HepG2 (cell line): Measurements from ENCODE around the gene HIGD1C. TPM values are rescaled to one million over a fixed set of nuclear protein-coding genes. Genes with fewer than 3 reads are reported as not detected.

Experiments used
- ATAC-seq: fragments of 200-7000 bp; cut with Tn5 transposase; 3 replicates; pipeline ENCODE4 v1.9.1; 2020; ENCODE audit warnings: mild to moderate bottlenecking, moderate library complexity
- BruUV-seq: library from RNA; stranded (reverse); fragments of 400-500 nt; replicated peaks from 2 replicates; lab custom pipeline; 2021; lab: Mats Ljungman, UMichigan
- CTCF ChIA-PET: fragments of 300-600 bp; formaldehyde crosslinking; extraction: SDS; loops from one replicate; lab custom pipeline; 2021; ENCODE audit warnings: low total read pairs, inconsistent platforms, low intra/inter-chr PET ratio; lab: Yijun Ruan, JAX
- POLR2A ChIA-PET: fragments of 350-600 bp; sonication (Branson Sonifier 250); formaldehyde crosslinking; loops from one replicate; lab custom pipeline; 2020; ENCODE audit warnings: antibody characterized with exemption, inconsistent platforms; lab: Yijun Ruan, JAX
- DNase-seq: peaks from one replicate; pipeline ENCODE4 v3.0.0-alpha.2; 2015; ENCODE audit warnings: low spot score
- FAIRE-seq: peaks from 3 replicates; lab custom pipeline; 2011; peaks lifted over from hg19 to GRCh38; lab: Jason Lieb, UNC
- H2AFZ ChIP-seq: one replicate; pipeline ENCODE4 v1.6.1; 2011; ENCODE audit warnings: low read length, inconsistent platforms
- H3K27ac ChIP-seq: fragments of 300-600 bp; 3 replicates; pipeline ENCODE4 v1.8.0; 2011; ENCODE audit warnings: mixed run types, mild to moderate bottlenecking, mixed read lengths, low read length, inconsistent platforms; ENCODE audit not compliant: insufficient read depth; ENCODE audit errors: extremely low read length
- H3K27me3 ChIP-seq, 2 experiments: fragments of 200-600 bp in 1 of 2; 2 replicates in 1 of 2; 3 replicates in 1 of 2; pipeline versions ENCODE4 v1.6.0 to v1.8.0; 2011; ENCODE audit warnings: low read length in 2 of 2, mild to moderate bottlenecking in 2 of 2, moderate library complexity in 2 of 2, inconsistent platforms in 1 of 2; ENCODE audit not compliant: insufficient read depth in 2 of 2, control insufficient read depth in 1 of 2
- H3K36me3 ChIP-seq, 2 experiments: fragments of 200-600 bp in 1 of 2; replicated peaks in 1 of 2; 2 replicates in 1 of 2; 3 replicates in 1 of 2; pipeline versions ENCODE4 v1.5.1 to v1.8.0; 2011; ENCODE audit warnings: low read length in 2 of 2, inconsistent platforms in 1 of 2; ENCODE audit not compliant: insufficient read depth in 2 of 2, control insufficient read depth in 1 of 2
- H3K4me1 ChIP-seq: 2 replicates; pipeline ENCODE4 v1.5.1; 2012; ENCODE audit warnings: low read length, inconsistent platforms; ENCODE audit not compliant: insufficient read depth
- H3K4me2 ChIP-seq: 2 replicates; pipeline ENCODE4 v1.6.0; 2011; ENCODE audit warnings: low read depth, low read length, inconsistent platforms
- H3K4me3 ChIP-seq, 3 experiments: fragments of 200-600 bp in 1 of 3; sonication (generic), shearing (Covaris generic) in 1 of 3; replicated peaks in 1 of 3; 2 replicates each; pipeline ENCODE4 v1.5.1; 2011 to 2016; ENCODE audit warnings: low read length in 3 of 3, inconsistent platforms in 2 of 3, low read depth in 2 of 3, mild to moderate bottlenecking in 2 of 3, control low read depth in 1 of 3, mixed read lengths in 1 of 3; ENCODE audit not compliant: insufficient read depth in 1 of 3
- H3K79me2 ChIP-seq: one replicate; pipeline ENCODE4 v1.6.1; 2011; ENCODE audit warnings: low read length, inconsistent platforms; ENCODE audit not compliant: insufficient read depth
- H3K9ac ChIP-seq: 2 replicates; pipeline ENCODE4 v1.6.0; 2011; ENCODE audit warnings: mild to moderate bottlenecking, low read depth, low read length, inconsistent platforms; ENCODE audit not compliant: insufficient read depth
- H3K9me3 ChIP-seq: 2 replicates; pipeline ENCODE4 v1.5.1; 2012; ENCODE audit warnings: mild to moderate bottlenecking, low read length
- H4K20me1 ChIP-seq: 2 replicates; pipeline ENCODE4 v1.6.0; 2011; ENCODE audit warnings: inconsistent platforms, mild to moderate bottlenecking, low read length, moderate library complexity; ENCODE audit not compliant: insufficient read depth
- BCL6 ChIP-seq: IDR thresholded peaks from 2 replicates; pipeline ENCODE4 v1.6.1; 2016; ENCODE audit warnings: missing genetic modification reagents, missing compliant biosample characterization
- CTCF ChIP-seq: sonication (generic); formaldehyde crosslinking; IDR thresholded peaks from 2 replicates; pipeline ENCODE4 v1.5.0; 2020; ENCODE audit warnings: mild to moderate bottlenecking, missing genetic modification reagents, moderate library complexity
- GATAD2A ChIP-seq: IDR thresholded peaks from 2 replicates; pipeline ENCODE4 v1.6.1; 2016
- MTERF4 ChIP-seq: sonication (generic); formaldehyde crosslinking; IDR thresholded peaks from 2 replicates; pipeline ENCODE4 v1.8.0; 2023; ENCODE audit warnings: mild to moderate bottlenecking, missing genetic modification reagents
- NFYC ChIP-seq: IDR thresholded peaks from 2 replicates; pipeline ENCODE4 v1.6.1; 2016; ENCODE audit warnings: missing genetic modification reagents, missing compliant biosample characterization
- SKI ChIP-seq: fragments of 450-650 bp; IDR thresholded peaks from one replicate; pipeline ENCODE4 v1.6.1; 2018; ENCODE audit warnings: mild to moderate bottlenecking; ENCODE audit not compliant: partially characterized antibody
- SMC3 ChIP-seq: IDR thresholded peaks from 2 replicates; pipeline ENCODE4 v1.6.1; 2011; ENCODE audit warnings: low read length, improper control_type of control experiment
- STAG1 ChIP-seq: sonication (generic); formaldehyde crosslinking; IDR thresholded peaks from 2 replicates; pipeline ENCODE4 v1.4.0; 2020; ENCODE audit warnings: missing genetic modification reagents
- SYNCRIP ChIP-seq: fragments of 200-400 bp; formaldehyde crosslinking; IDR thresholded peaks from 2 replicates; pipeline ENCODE4 v1.6.1; 2018; ENCODE audit warnings: mild to moderate bottlenecking, low read depth, low read length; ENCODE audit not compliant: insufficient read depth
- TRIM24 ChIP-seq: sonication (generic); formaldehyde crosslinking; IDR thresholded peaks from 2 replicates; pipeline ENCODE4 v1.8.0; 2022; ENCODE audit warnings: mild to moderate bottlenecking, missing genetic modification reagents
- ZBTB42 ChIP-seq: sonication (generic); formaldehyde crosslinking; IDR thresholded peaks from 2 replicates; pipeline ENCODE4 v1.5.0; 2020; ENCODE audit warnings: mild to moderate bottlenecking, missing genetic modification reagents
- ZFP82 ChIP-seq: sonication (generic); formaldehyde crosslinking; IDR thresholded peaks from 2 replicates; pipeline ENCODE4 v1.5.1; 2020; ENCODE audit warnings: mild to moderate bottlenecking, missing genetic modification reagents, borderline replicate concordance
- ZNF143 ChIP-seq: sonication (generic); formaldehyde crosslinking; IDR thresholded peaks from 2 replicates; pipeline ENCODE4 v1.4.0; 2020; ENCODE audit warnings: missing genetic modification reagents
- ZNF451 ChIP-seq: sonication (generic); formaldehyde crosslinking; IDR thresholded peaks from 2 replicates; pipeline ENCODE4 v1.5.0; 2020; ENCODE audit warnings: mild to moderate bottlenecking, missing genetic modification reagents
- ZNF562 ChIP-seq: sonication (generic); formaldehyde crosslinking; IDR thresholded peaks from 2 replicates; pipeline ENCODE4 v1.8.0; 2022; ENCODE audit warnings: missing genetic modification reagents, borderline replicate concordance
- ZNF614 ChIP-seq: IDR thresholded peaks from 2 replicates; pipeline ENCODE4 v1.6.1; 2018; ENCODE audit warnings: missing biosample characterization, missing genetic modification reagents, inconsistent platforms, borderline replicate concordance
- WGBS: methylation state at CpG from one replicate; pipeline ENCODE4 v1.1.6; 2017; ENCODE audit warnings: low lambda C conversion rate; 5-methylcytosine and 5-hydroxymethylcytosine counted together
- in situ Hi-C: cut with HindIII; loops from 2 replicates; pipeline ENCODE4 v1.10.0; 2017; ENCODE audit warnings: low pct_unique_long_range_greater_than_20kb; ENCODE audit not compliant: extremely low pct_ligation_motif_present
- intact Hi-C: fragments of 100-400 bp; cut with micrococcal nuclease; formaldehyde crosslinking; loops from one replicate; pipeline ENCODE4 v1.10.0; 2022; ENCODE audit not compliant: unreplicated experiment
- polyA plus RNA-seq, 8 experiments: library from polyadenylated mRNA; depleted of rRNA in 3 of 8; stranded (reverse) in 7 of 8; unstranded in 1 of 8; fragments of >200 nt; fragmentation: Illumina TruSeq in 4 of 8; extraction: Trizol in 4 of 8; gene quantifications; 2 replicates each; pipeline versions ENCODE4 v1.2.1 to v1.2.3, GENCODE V29; 2011 to 2016; ENCODE audit warnings: low read depth in 4 of 8, missing spikeins in 1 of 8, mixed read lengths in 1 of 8; ENCODE audit not compliant: insufficient read depth in 1 of 8
- total RNA-seq, 5 experiments: library from RNA; depleted of rRNA; stranded (reverse); fragments of >200 nt; fragmentation: Illumina TruSeq; extraction: Trizol; gene quantifications; 2 replicates each; pipeline ENCODE4 v1.2.3, GENCODE V29; 2016; ENCODE audit warnings: low read depth in 1 of 5

HIGD1C gene
- total and polyA plus RNA-seq, 2 of the 13 experiments (the other 11 are each of a cell fraction or from before 2014, with no cell fraction given), result not detected

- CTCF ChIA-PET, result no interaction called here
Measured at GRCh38 chr12:51001799-51002198, 49.5 kb downstream of the HIGD1C start.

GRCh38 chr12:51004504-51004903, 52.2 kb downstream of the HIGD1C start:
- no peak overlapping the region for H3K4me2 ChIP-seq
- FAIRE-seq (no peak), ATAC-seq (no peak; the same call in 2 of the 3 replicates), DNase-seq (no peak)
- 90% methylated on average over 6 of the region's 6 CpGs for WGBS
- no peaks in the 10 kb centered on the region for H3K27me3 ChIP-seq
- H3K27ac ChIP-seq, result no peak overlapping the region
- peaks cover 8% of the 10 kb centered on the region for H3K79me2 ChIP-seq
- ChIA-PET POLR2A (interaction anchor here (1.2 kb wide), 1 partner anchor 79 kb away, joined by 3 read pairs; the partner anchor contains the start of gene CSRNP2), CTCF (no interaction called here)
- H3K9me3 ChIP-seq, result no peaks in the 10 kb centered on the region
- intact Hi-C loops, result no loop called here
- peak; percentile 47 for TF ChIP-seq BCL6 (CRISPR knock-in tag)
- TF ChIP-seq ZNF143 (CRISPR knock-in tag), result no peak
- peak; percentile 32 for TF ChIP-seq STAG1 (CRISPR knock-in tag)
- 0 out of 2 replicates have a peak, but pooled peaks have one; percentile 1 for TF ChIP-seq SMC3
- TF ChIP-seq SKI, result no peak
- TF ChIP-seq CTCF (CRISPR knock-in tag), result peak; percentile 27; the same call in 1 of the 2 replicates
- TF ChIP-seq NFYC (CRISPR knock-in tag), result no peak
- H4K20me1 ChIP-seq, result no peaks in the 10 kb centered on the region
- in situ Hi-C loops, result no loop called here
- H3K4me3 ChIP-seq, result no peak overlapping the region
- peaks cover 9 to 41% of the 10 kb centered on the region in 2 experiments for H3K36me3 ChIP-seq
- no peaks in the 10 kb centered on the region for H3K4me1 ChIP-seq
- no peak overlapping the region for H2AFZ ChIP-seq
- no peak overlapping the region for H3K9ac ChIP-seq
- BruUV-seq, result no TSS peak

More at GRCh38 chr12:51001799-51002198, 49.5 kb downstream of the HIGD1C start:
- H2AFZ ChIP-seq, result no peak overlapping the region
- H3K4me3 ChIP-seq, result no peak overlapping the region
- BruUV-seq, result no TSS peak
- ATAC-seq, result no peak
- no peak for DNase-seq
- no peaks in the 10 kb centered on the region for H3K9me3 ChIP-seq
- no peak overlapping the region for H3K27ac ChIP-seq
- H3K4me1 ChIP-seq, result no peaks in the 10 kb centered on the region
- H3K9ac ChIP-seq, result no peak overlapping the region
- intact Hi-C loops (no loop called here), in situ Hi-C loops (no loop called here)
- FAIRE-seq, result no peak
- POLR2A ChIA-PET, result no interaction called here
- no peaks in the 10 kb centered on the region for H4K20me1 ChIP-seq
- no peaks in the 10 kb centered on the region for H3K27me3 ChIP-seq
- 100% methylated on average over 1 of the region's 1 CpG for WGBS
- peaks cover 10 to 50% of the 10 kb centered on the region in 2 experiments for H3K36me3 ChIP-seq
- H3K79me2 ChIP-seq, result no peaks in the 10 kb centered on the region
- TF ChIP-seq GATAD2A, result no peak
- no peak for TF ChIP-seq ZNF451 (CRISPR knock-in tag)
- TF ChIP-seq ZNF562, result no peak
- TF ChIP-seq ZBTB42 (CRISPR knock-in tag), result no peak
- no peak for TF ChIP-seq ZNF614 (CRISPR knock-in tag)
- TF ChIP-seq SYNCRIP, result no peak
- TF ChIP-seq MTERF4 (CRISPR knock-in tag), result no peak
- TF ChIP-seq TRIM24 (CRISPR knock-in tag), result no peak
- TF ChIP-seq ZFP82 (CRISPR knock-in tag), result no peak
- H3K4me2 ChIP-seq, result no peak overlapping the region
